Smooth muscle cell (in vitro differentiated cells): ENCODE measurements around the gene ADPRHL1. TPM values are rescaled to one million over a fixed set of nuclear protein-coding genes. Genes with fewer than 3 reads are reported as not detected.
"Not testable (repeated sequence)": the region's sequence is repeated elsewhere in the genome, so short reads cannot be mapped to it uniquely, and the experiment has no call there.

ENCODE experiments used
- DNase-seq: peaks from one replicate; lab custom pipeline; 2025; ENCODE audit not compliant: unreplicated experiment; lab: John Stamatoyannopoulos, UW
- H2AFZ ChIP-seq: fragments of 200-600 bp; sonication (generic); 2 replicates; pipeline ENCODE4 v1.6.0; 2016; ENCODE audit warnings: antibody characterized with exemption, low read depth, mild to moderate bottlenecking
- H3F3A ChIP-seq: fragments of 200-600 bp; sonication (generic); 2 replicates; pipeline ENCODE4 v1.6.0; 2017; ENCODE audit warnings: antibody characterized with exemption, low read depth
- H3K27ac ChIP-seq: fragments of 200-600 bp; sonication (generic); 2 replicates; pipeline ENCODE4 v1.5.1; 2016; ENCODE audit warnings: low read depth, mild to moderate bottlenecking
- H3K27me3 ChIP-seq: fragments of 200-600 bp; sonication (generic); 2 replicates; pipeline ENCODE4 v1.6.1; 2016; ENCODE audit warnings: low read depth, mild to moderate bottlenecking
- H3K36me3 ChIP-seq: fragments of 200-600 bp; sonication (generic); 2 replicates; pipeline ENCODE4 v1.5.1; 2016; ENCODE audit warnings: low read depth
- H3K4me1 ChIP-seq: fragments of 200-600 bp; sonication (generic); 2 replicates; pipeline ENCODE4 v1.5.1; 2016; ENCODE audit warnings: low read depth
- H3K4me2 ChIP-seq: fragments of 200-600 bp; sonication (generic); 2 replicates; pipeline ENCODE4 v1.6.0; 2016; ENCODE audit warnings: mild to moderate bottlenecking
- H3K4me3 ChIP-seq: fragments of 200-600 bp; sonication (generic); 2 replicates; pipeline ENCODE4 v1.5.1; 2016; ENCODE audit warnings: mild to moderate bottlenecking
- H3K79me2 ChIP-seq: fragments of 200-600 bp; sonication (generic); 2 replicates; pipeline ENCODE4 v1.6.0; 2016; ENCODE audit warnings: low read depth, mild to moderate bottlenecking
- H3K9ac ChIP-seq: fragments of 200-600 bp; sonication (generic); 2 replicates; pipeline ENCODE4 v1.6.0; 2016; ENCODE audit warnings: low read depth
- H3K9me3 ChIP-seq: fragments of 200-600 bp; sonication (generic); replicated peaks from 2 replicates; pipeline ENCODE4 v1.5.1; 2016; ENCODE audit warnings: low read depth
- H4K20me1 ChIP-seq: fragments of 200-600 bp; sonication (generic); 2 replicates; pipeline ENCODE4 v1.6.0; 2016; ENCODE audit warnings: low read depth
- CTCF ChIP-seq: fragments of 200-600 bp; sonication (generic); IDR thresholded peaks from 2 replicates; pipeline ENCODE4 v1.5.1; 2017; ENCODE audit warnings: borderline replicate concordance, mild to moderate bottlenecking, antibody characterized with exemption; ENCODE audit not compliant: insufficient read depth, poor library complexity, severe bottlenecking
- WGBS: methylation state at CpG from one replicate; pipeline ENCODE4 v1.1.7; 2016; ENCODE audit warnings: low lambda C conversion rate; 5-methylcytosine and 5-hydroxymethylcytosine counted together
- polyA plus RNA-seq: library from polyadenylated mRNA; unstranded; fragments of >200 nt; fragmentation: Nextera tagmentation; extraction: Ambion mirVana; gene quantifications from 2 replicates; pipeline ENCODE4 v1.2.1, GENCODE V29; 2016
- total RNA-seq: library from RNA; depleted of rRNA; stranded (reverse); fragments of >200 nt; gene quantifications from 2 replicates; pipeline ENCODE4 v1.2.3, GENCODE V29; 2014

The ADPRHL1 gene
- total and polyA plus RNA-seq, 2 experiments from 2014 or later: 0.18 to 1.2 TPM

GRCh38 chr13:113442985-113443362, 10.3 kb downstream of the ADPRHL1 start:
- no peak overlapping the region for H3K9ac ChIP-seq
- H2AFZ ChIP-seq: no peak overlapping the region
- TF ChIP-seq CTCF: no peak
- H4K20me1 ChIP-seq: no peaks in the 10 kb centered on the region
- H3K27me3 ChIP-seq: no peaks in the 10 kb centered on the region
- 96% methylated on average over 1 of the region's 1 CpG for WGBS
- H3K4me2 ChIP-seq: no peak overlapping the region
- no peaks in the 10 kb centered on the region for H3K9me3 ChIP-seq
- peaks cover 11% of the 10 kb centered on the region for H3K36me3 ChIP-seq
- H3K4me3 ChIP-seq: no peak overlapping the region
- H3F3A ChIP-seq: no peaks in the 10 kb centered on the region
- no peaks in the 10 kb centered on the region for H3K79me2 ChIP-seq
- no peaks in the 10 kb centered on the region for H3K4me1 ChIP-seq
- no peak overlapping the region for H3K27ac ChIP-seq
- DNase-seq: no peak

DNA sequence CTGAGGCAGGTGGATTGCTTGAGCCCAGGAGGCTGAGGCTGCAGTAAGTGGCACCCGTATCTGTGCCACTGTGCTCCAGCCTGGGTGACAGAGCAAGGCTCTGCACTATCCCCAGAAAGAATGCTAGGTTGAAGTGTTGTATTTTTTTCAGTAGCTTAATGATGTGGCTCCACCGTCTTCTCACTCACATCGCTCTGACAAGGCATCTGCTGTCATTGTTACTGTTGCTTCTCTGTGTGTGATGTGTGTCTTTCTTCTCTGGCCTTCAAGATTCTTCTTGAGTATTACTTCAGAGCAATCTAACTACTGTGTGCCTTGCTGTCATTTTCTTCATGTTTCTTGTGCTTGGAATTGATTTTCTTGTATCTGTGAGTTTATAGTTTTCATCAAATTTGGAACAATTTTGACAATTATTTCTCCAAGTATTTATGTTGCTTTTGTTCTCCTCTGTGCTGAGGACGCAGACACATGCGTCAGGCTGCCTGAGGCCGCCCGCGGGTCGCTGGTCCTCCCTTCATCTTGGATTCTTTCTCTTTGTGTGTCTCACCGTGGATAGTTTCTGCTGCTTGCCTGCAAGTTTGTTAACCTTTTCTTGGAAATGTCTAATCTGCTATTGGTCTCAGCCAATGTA, 10.8 kb downstream of the ADPRHL1 start:
- H3K27ac ChIP-seq: no peak overlapping the region
- H4K20me1 ChIP-seq: no peaks in the 10 kb centered on the region
- H3K9ac ChIP-seq: no peak overlapping the region
- no peaks in the 10 kb centered on the region for H3K9me3 ChIP-seq
- no peaks in the 10 kb centered on the region for H3K4me1 ChIP-seq
- no peak overlapping the region for H2AFZ ChIP-seq
- H3K4me3 ChIP-seq: no peak overlapping the region
- 91% methylated on average over 10 of the region's 10 CpGs for WGBS
- peaks cover 11% of the 10 kb centered on the region for H3K36me3 ChIP-seq
- no peak for DNase-seq
- no peak overlapping the region for H3K4me2 ChIP-seq
- no peaks in the 10 kb centered on the region for H3F3A ChIP-seq
- no peak for TF ChIP-seq CTCF
- no peaks in the 10 kb centered on the region for H3K27me3 ChIP-seq
- H3K79me2 ChIP-seq: no peaks in the 10 kb centered on the region

GRCh38 chr13:113441661-113442060, 11.6 kb downstream of the ADPRHL1 start:
- H3K4me2 ChIP-seq: no peak overlapping the region
- H4K20me1 ChIP-seq: no peaks in the 10 kb centered on the region
- no peak overlapping the region for H3K4me3 ChIP-seq
- no peaks in the 10 kb centered on the region for H3K4me1 ChIP-seq
- no peak for DNase-seq
- H2AFZ ChIP-seq: no peak overlapping the region
- 99% methylated on average over 29 of the region's 29 CpGs for WGBS
- peaks cover 11% of the 10 kb centered on the region for H3K36me3 ChIP-seq
- H3K9ac ChIP-seq: no peak overlapping the region
- H3K27ac ChIP-seq: no peak overlapping the region
- H3K27me3 ChIP-seq: no peaks in the 10 kb centered on the region
- no peaks in the 10 kb centered on the region for H3K9me3 ChIP-seq
- TF ChIP-seq CTCF: no peak
- no peaks in the 10 kb centered on the region for H3K79me2 ChIP-seq
- no peaks in the 10 kb centered on the region for H3F3A ChIP-seq

DNA sequence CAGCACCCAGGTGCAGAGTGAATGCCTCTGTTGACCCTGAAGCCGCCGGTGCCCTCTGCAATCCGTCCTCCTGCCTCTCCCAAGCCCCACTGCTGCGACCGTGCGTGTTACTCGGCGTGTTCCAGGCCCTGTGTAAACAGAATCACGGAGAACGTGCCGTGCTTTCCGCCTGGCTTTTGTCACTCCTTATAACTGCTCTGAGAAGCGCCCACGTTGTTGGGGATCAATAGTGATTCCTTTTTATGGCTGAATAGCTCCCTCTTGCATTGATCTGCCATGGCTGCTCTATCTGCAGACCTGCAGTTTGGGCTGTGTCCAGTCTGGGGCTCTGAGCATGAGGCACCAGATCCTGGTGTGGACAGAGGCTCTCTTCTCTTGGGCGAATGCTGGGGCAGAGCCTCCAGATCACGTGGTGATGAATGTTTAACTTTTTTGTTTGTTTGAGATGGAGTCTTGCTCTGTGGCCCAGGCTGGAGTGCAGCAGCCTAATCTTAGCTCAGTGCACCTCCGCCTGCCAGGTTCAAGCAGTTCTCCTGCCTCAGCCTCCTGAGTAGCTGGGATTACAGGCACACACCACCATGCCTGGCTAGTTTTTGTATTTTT, 15.8 kb downstream of the ADPRHL1 start:
- Histone ChIP-seq H2AFZ (no peak overlapping the region), H3K4me3 (no peak overlapping the region), H3F3A (no peaks in the 10 kb centered on the region), H3K4me1 (no peaks in the 10 kb centered on the region), H3K4me2 (no peak overlapping the region), H3K27ac (no peak overlapping the region), H3K79me2 (no peaks in the 10 kb centered on the region), H3K36me3 (peaks cover 5% of the 10 kb centered on the region), H3K9ac (no peak overlapping the region), H3K27me3 (no peaks in the 10 kb centered on the region), H3K9me3 (no peaks in the 10 kb centered on the region), H4K20me1 (no peaks in the 10 kb centered on the region)
- WGBS: 89% methylated on average over 17 of the region's 17 CpGs
- no peak for DNase-seq
- no peak for TF ChIP-seq CTCF

- H2AFZ ChIP-seq, H3F3A ChIP-seq, H3K27me3 ChIP-seq, H4K20me1 ChIP-seq, H3K9ac ChIP-seq, H3K4me3 ChIP-seq, H3K36me3 ChIP-seq, H3K4me2 ChIP-seq, DNase-seq, H3K79me2 ChIP-seq, H3K27ac ChIP-seq, H3K4me1 ChIP-seq, H3K9me3 ChIP-seq: not testable (repeated sequence)
- 95% methylated on average over 15 of the region's 15 CpGs for WGBS
Observed at GRCh38 chr13:113436866-113437265, 16.4 kb downstream of the ADPRHL1 start.
